NCI-H524 treated with DMSO at 0.1 percent for 48 hours (cell line): ENCODE measurements around the gene MN1.
"Not testable (repeated sequence)": the region's sequence is repeated elsewhere in the genome, so short reads cannot be mapped to it uniquely, and the experiment has no call there.

Experiments used
- DNase-seq: peaks from one replicate; lab custom pipeline; 2025; lab: John Stamatoyannopoulos, UW

MN1 gene

DNA sequence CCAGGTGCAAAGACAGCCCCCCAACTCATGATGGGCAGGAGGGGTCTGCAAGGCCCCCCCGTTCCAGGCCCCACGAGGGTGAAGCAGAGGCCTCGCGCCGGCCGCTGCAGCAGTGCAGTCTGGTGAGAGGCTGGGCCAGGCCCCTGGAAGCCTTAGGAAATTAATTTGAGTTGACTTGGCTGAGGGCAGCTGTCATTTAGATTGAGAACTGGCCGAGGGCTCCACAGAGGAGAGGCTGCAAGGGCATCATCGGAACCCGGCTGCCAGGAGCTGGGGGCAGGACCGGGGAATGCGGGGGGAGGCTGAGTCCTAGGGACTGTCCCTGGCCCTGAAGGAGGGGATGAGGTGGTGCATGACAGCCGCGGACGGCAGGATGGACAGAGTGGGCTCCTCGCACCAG, 39.9 kb downstream of the MN1 start:
- DNase-seq, result no peak

DNA sequence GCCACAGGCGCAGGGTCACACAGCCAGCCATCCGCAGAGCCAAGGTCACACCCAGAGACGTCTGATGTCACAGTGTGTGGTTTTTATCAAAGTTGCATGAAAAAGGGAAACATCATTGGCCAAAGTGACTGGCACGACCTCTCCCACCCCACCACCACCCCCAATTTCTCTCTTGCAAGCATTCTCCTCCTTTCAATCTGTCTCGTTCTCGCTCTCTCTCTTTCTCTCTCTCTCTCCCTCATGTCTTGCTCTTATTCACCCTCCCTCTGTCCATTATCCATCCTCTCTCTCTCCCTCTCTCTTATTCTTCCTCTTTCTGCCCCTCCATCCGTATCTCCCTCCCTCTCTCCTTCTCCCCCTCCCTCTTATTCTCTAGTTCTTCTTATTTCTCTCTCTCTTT, 40.6 kb downstream of the MN1 start:
- DNase-seq, result no peak

DNA sequence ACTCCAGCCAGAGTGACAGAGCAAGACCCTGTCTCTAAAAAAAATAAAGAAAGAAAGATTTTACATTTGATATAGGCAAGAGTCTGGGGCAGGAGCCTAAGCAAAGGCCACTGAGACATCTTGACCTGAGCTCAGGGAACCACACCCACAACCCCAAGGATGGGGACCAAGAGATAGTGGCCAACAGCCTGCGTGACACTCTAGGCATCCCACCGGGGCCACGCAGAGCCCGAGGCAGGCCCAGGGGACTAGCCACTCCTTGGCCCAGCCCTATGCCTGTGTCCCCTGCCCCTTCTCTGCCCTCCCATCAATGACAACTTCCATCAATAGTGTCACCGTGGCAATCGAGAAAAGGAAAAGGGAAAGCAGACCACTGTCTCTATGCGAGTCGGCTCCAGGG, 41.1 kb downstream of the MN1 start:
- DNase-seq, result no peak

DNA sequence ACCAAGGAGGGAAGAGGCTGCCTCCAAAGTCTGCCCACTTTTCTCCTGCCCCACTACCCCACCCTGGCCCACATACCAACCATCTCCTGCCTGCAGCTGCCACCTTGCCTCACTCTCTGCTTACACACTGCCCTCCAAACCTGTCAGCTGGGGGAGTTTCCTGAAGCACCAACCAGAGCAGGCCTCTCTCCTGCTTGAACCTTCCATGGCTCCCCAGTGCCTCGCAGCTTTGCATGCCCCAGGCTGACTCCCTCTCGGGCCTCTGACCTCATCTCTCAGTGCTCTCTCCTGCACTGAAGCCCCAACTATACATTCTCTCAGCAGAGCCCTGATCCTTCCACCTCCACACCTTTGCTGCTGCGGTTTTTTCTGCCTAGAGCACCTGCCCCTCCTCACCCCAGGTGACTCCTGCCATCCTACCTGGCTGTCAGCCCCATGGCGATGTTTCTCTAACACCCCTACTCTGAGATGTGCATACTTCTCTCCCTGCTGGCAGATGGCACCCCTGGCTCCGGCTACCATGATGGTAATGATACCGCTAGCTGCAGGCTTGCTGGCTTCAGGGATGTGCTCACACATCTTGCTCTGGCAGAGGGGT, 43.5 kb downstream of the MN1 start:
- no peak for DNase-seq

DNA sequence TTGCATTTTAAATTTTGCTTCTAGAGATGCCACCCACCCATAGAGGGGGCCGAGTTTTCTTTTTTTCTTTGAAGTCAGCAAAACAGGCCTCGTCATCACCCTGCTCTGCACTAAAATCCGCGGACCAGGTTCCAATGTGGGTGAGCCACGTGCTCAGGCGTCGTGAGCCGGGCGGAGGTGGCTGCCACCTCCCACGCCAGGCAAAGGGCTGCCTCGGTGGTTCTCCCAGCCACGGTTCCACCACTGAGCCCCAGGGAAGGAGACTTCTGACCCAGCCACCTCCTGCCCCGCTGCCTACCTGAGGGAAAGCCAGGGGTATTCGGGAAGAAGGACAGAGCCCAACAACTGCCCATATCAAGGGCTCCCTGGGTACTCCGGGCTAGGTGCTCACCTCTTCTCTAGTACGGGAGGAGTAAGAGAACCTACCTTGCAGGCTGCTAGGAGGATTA, 45.3 kb downstream of the MN1 start:
- no peak for DNase-seq

DNA sequence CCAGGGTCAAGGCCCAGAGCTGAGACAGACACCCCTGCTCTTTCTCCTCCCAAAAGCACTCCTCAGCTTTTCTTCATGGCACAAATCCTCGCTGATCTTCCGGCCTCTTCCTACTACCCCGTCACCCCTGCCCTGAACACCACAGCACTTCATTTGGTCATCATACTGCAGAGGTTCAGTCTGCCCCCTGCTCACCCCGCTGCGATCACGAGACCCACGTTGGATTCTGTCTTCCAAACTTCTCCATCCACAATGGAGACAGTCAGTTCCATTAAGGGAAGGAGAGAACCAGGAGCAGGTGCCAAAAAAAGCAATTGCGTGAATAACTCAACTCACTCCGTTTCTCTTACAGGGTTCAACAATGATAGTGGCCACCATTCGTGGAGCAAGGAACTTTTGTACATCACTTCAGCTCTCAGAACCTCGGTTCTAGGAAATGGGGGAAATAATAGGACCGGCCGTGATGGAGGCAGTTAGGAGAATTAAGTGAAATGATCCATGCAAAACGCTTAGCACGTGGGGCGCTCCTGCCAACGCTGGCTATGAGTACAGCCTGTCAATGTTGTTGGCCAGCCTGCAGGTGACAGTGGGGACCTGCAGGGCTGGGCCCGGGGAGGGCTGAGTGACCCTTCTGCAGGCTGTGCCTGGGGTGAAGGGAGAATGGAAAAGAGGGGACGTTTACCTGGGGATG, 45.9 kb downstream of the MN1 start:
- DNase-seq, result no peak

DNA sequence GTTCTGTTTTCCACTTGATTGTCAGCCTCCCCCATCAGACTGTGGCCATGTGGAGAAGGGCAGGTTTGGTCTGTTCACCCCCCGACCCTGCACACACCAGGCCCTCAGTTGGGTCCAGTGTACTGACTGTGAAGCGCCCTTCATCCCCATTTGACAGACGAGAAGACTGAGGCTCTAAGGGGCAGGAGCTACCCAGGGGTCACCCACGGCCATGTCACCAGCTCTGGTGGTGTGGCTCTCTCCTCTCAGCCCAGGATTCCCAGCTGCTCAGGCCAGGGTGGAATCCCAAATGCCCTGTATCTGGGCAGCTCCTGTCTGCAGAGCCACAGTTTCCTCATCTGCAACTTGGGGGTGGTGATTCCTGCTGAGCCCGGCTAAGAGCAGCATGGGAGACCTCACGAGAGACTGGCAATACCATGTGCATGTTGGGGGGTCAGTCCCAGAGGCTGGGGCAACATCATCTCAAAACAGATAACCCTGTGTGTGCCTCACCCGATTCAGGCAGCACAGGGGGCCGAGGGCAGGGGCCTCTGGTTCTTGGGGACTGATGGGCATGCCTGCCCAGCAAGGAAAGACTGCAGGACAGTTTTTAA, 46.6 kb downstream of the MN1 start:
- no peak for DNase-seq

DNA sequence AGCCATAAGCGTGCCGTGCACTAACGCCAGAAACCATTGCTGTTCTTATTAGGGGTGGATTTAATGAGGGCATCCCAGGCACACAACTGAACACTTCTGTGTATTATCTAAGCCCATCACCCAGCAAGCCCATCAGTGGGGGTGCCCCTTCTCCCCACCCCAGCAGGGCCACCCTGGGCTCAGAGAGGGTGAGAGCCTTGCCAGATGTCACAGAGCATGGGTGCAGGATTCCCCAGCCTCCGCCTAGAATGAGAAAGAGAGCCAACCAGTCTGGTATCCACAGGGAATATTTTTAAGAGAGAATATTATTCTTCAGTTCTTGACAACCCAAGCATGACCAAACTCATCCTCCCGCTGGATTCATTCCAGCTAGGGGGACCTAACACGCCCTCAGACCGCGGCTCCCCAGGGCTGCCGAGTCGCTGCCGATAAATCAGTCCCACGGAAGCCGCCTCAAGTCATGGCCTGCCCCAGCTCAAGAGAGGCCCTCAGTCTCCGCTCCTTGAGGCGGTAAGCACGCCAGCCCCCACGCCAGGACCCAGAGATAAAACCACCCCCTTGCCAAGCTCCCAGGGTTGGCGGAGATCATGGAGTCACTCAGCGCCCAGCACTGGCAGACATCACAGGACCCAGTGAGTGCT, 47.2 kb downstream of the MN1 start:
- no peak for DNase-seq

DNA sequence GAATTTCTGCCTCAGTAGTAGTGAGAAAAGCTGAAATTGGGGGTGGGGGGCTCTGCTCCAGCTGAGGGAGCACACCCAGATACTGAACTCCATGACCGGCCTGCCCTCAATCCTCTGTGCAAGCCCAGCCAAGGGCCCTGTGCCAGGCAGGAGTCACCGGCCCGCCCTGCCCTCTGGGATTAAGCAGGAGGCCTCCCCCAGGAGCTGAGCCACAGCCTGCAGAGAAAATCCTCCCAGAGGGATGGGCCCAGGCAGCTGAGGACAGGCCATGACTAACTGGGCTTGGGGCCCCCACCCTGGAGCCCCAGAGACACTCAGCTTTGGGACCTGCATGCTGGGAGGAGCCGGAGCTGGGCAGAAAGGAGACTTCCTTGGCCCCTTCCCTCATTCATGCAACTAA, 48.8 kb downstream of the MN1 start:
- DNase-seq, result no peak

DNA sequence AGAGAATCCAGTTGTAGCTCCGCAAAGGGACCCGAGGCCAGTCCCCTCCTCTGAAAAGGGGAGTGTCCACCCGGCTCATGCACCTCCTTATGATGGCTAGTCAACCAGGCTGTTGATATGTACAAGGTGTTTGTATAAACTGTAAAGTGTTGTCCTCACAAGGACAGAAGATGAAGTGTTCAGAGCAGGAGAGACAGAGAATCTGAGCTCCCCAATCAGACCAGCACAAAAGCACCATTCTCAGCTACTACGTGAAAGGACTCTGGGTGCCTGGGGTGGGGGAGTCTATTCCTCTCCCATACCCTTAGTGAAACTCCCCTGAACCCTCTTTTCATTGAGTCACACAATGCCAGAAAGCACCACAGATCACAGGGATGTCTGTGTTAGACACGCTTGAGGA, 49.4 kb downstream of the MN1 start:
- DNase-seq, result no peak

DNA sequence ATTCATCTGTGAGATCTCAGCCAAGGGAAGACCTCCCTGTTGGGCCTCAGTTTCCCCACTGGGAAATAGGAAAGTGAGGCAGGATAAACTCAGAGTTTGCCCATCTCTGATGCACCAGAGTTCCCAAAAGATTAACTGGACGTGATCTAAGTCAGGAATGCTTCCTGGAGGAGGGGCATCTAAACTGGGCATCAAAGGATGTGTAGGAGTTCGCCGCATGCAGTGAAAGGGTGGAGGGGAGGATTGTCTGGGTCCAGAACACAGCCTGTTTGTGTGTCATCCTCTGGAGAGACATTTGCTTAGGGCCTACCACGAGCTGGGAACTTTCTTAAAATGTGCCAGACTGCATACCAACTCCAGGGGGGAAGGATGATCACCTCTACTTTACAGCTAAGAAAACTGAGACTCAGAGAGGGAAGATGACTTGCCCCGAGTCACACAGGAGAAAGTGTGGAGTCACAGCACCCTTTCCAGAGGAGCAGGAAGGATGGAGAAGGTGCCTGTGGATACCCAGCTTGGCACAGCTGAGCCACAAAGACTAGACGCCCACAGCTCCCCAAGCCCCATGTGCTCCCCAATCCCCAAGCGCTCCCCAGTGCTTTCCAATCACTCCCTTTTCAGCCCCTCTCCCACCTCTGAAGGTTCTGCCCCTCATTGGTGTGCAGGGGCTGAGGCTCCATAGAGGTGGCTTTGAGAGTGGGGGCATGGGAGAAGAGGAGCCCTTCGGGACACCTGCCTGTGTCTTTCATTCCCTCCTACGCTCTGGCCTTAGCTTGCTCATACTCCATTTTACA, 50.1 kb downstream of the MN1 start:
- no peak for DNase-seq

DNA sequence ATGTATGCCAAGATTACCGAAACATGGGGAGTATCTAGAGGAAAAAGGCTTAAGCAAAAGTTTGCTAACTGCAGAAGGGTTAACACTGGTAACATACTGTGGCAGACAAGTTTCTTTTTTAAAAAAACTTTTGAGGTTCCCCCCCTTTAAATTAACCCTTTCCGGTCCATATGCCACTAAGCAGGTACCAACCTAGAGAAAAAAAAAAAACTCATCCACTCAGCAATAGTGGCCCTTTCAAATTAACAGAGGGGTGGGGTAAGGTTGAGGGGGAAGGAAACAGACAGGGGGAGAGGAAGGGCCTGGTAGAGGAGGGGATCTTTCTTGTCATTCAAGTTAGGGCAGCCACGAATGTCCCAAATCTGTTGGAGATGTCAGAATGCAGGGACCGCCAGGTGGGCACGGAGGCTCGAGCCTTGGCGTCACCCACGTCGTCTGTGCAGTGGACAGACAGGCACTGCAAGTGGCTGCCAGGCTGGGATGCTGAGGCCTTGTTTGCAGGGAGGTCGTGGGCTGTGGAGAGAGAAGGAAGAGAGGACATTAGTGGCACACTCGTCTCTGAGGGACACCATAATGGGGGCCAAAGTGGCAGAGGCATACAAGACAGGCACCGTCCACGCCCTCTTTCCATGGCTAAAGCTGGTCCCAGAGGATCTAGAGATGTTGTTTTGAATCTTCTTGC, 50.8 kb downstream of the MN1 start:
- no peak for DNase-seq

DNA sequence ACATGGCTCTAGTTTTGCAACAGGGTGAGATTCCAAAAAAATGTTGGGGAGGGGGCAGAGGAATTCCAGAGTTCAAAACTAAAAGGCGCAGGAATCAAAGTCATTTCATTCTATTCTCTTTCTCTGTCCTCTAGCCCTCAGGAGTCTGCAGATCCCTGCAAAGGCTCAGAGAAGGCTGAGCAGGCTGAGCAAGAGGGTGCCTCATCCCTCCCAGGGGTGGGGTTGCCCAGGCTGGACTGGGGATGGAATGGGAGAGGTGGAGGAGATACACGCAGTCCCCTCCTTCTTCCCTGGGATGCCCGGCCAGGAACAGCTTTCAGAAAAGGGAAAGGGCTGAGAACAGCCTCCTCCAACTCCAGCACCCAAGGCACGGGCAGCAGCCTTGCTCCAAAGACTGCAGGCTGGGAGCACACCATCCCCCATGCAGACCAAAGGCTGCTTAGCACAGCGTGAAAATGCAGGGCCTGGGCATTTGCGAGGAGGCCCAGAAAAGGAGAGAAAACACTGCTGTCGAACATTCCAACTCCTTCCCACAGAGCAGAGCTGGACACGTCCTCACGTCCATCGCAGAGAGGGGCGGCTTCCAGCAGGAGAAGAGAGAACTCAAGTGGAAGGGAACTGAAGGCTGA, 51.8 kb downstream of the MN1 start:
- no peak for DNase-seq

DNA sequence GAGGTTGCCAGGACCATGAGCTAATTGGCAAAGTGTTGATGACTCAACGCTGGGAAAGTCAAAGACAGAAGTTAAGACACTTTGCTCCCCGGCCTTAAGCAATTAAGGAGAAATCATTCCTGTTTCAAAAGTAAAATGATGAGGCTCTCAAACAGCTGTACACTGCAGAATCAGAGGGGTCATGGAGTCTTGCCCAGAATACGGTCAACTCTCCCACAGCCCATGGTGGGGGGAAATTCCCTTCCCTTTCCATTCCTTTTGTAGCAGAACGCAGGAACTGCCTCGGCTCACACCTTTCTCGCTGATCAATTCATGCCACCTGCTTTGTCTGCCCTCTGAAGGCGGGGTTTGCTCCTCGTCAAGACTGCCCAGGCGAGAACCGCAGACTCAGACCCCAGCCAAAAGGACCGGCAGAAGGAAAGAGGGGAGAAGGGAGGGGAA, 52.8 kb downstream of the MN1 start:
- DNase-seq, result no peak

DNA sequence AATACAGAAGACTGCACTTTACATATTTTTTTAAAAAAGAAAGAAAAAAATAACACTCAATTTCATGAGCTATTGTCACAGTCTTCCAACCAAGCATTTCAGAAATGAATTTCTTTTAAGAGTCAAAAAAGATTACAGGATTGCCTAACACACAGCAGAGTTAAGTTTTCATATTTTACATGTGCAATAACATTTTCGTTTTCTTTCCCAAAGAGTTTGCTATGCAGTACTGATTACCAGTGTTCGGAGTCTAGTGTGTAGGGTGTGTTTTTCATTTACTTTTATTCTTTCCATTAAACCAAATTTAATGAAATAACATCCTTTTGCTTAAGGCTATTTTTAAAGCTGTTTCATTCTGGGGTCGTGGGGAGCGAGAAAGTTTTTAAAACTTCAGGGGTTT, 53.2 kb downstream of the MN1 start:
- DNase-seq, result no peak

DNA sequence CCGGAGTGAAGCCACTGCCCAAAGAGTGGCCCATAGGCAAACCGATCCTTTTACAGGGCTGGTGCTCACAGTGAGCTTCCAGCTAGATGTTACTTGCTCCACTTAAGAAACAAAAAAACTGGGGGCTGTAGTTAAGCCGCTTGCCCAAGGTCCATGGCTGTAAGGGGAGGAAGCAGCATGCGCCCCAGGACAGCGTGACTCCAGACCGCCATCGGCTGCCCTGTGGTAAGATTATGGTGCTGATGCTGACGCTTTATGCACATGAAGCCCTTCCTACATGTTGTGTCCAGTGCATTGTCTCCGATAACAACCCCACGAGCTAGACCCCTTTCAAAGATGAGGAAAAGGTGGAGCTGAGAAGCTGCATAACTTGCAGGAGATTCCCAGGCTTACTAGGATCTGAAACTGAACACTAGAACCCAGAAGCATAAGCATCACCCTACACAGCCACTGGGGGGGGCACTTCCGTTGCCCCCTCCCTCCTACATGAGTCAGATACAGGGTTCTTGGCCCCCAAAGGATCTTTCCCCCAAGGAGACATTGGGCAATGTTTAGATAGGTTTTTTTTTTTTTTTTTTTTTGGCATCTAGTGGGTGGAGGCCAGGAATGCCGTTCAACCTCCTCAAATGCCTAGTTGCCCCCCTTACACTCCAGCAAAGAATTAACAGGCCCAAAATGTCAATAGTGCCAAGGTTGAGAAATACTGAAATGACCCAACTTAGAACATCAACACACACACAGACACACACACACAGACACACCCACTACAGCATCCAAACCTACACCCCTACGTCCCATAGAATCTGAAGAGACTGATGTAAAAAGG, 53.9 kb downstream of the MN1 start:
- DNase-seq, result no peak

DNA sequence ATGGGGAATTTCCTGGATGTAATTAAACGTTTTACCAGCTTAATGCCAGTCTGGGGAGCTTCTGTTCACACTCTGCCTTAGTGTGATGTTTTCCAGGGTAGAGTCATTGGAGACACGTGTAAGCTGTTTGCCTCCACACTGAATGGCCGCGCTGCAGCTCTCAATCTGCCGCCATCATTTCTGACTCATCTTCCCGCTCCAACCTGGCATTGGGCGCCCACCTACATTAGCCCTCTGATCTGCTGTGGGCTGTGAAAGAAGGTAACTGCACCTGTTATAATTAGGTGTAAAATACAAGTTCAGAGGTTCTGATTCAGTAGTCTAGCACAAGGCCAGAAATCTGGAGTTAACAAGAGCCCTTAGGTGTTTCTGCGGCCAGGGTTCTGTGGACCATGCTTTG, 54.6 kb downstream of the MN1 start:
- DNase-seq, result no peak

DNA sequence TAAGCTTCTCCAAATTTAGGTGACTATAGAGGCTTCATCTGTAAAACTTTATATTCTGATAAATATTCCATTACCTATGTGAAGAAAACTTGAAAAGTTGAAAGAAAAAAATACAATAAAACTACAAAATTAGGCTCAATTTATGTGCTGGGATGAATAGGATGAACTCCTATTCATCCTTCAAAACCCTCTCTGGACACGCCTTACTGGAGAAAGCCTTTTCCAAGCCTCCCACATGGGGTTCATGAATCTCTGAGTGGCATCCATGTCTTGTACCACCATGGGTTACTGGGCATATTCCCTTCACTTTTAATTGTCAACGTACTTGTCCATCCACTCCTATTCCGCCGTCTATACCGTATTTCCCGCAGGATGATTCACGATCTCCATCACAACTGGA, 55.7 kb downstream of the MN1 start:
- DNase-seq, result no peak

DNA sequence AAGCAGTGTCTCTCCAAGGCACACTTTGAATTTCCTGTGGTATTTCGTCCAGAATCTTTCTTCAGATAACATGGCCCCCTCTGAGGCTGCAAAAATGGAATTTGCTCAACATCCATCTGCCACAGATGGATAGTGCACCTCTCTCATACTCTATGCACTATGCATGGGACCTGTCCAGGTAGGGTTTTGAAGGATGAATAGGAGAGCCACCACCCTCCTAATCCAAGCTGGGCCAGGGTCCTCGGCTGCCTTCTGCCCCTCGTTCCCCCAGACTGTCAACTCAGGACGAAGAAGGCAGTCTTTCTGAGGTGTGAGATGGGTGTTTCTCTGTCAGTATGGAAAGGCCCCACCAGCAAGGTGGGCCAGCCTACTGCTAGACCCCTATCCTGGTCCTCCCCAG, 56.4 kb downstream of the MN1 start:
- no peak for DNase-seq

DNA sequence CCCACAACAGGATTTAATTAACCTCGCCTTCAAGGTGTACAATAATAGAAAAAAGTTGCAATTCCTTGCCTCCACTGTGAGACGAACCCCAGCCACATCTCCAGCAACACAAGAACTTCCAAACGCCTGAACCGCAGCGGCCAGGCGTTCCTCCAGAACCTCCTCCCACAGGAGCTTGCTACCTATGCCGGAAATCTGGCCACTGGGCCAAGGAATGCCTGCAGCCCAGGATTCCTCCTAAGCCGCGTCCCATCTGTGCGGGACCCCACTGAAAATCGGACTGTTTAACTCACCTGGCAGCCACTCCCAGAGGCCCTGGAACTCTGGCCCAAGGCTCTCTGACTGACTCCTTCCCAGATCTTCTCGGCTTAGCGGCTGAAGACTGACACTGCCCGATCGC, 57.5 kb downstream of the MN1 start:
- not testable (repeated sequence) for DNase-seq
